ENCODE measurements around the gene DDRGK1. TPM values are rescaled to one million over a fixed set of nuclear protein-coding genes. Genes with fewer than 3 reads are reported as not detected.
A peak's percentile ranks its signal among the peaks of the same experiment; 100 is the strongest.
"Not testable (repeated sequence)": the region's sequence is repeated elsewhere in the genome, so short reads cannot be mapped to it uniquely, and the experiment has no call there.

The DDRGK1 gene
- total RNA-seq, 2 donors from 2014 or later, result 67.7 to 71.2 TPM

- H3K4me1 Mint-ChIP-seq, result peaks cover 4% of the 10 kb centered on the region
- H3K9me3 Mint-ChIP-seq, result no peaks in the 10 kb centered on the region
- ATAC-seq (replicated peaks), result no peak
- H3K27ac Mint-ChIP-seq, result peak overlapping the region; percentile 8
- H3K27me3 Mint-ChIP-seq, result no peaks in the 10 kb centered on the region
- H3K36me3 Mint-ChIP-seq (ENCODE audit: low read depth), result peaks cover 70% of the 10 kb centered on the region
- no peak overlapping the region for H3K4me3 Mint-ChIP-seq
Measured at GRCh38 chr20:3190681-3191111, 13.8 kb downstream of the DDRGK1 start.

GRCh38 chr20:3189561-3190131, 14.8 kb downstream of the DDRGK1 start:
- Mint-ChIP-seq H3K4me1 (no peaks in the 10 kb centered on the region), H3K27me3 (no peaks in the 10 kb centered on the region), H3K9me3 (no peaks in the 10 kb centered on the region), H3K27ac (peak overlapping the region; percentile 14), H3K36me3 (ENCODE audit: low read depth) (peaks cover 59% of the 10 kb centered on the region), H3K4me3 (no peak overlapping the region)
- no peak for ATAC-seq (replicated peaks)

- ATAC-seq (replicated peaks), result peak; percentile 44
- Mint-ChIP-seq H3K4me3 (no peak overlapping the region), H3K27me3 (no peaks in the 10 kb centered on the region), H3K4me1 (no peaks in the 10 kb centered on the region), H3K9me3 (no peaks in the 10 kb centered on the region), H3K36me3 (ENCODE audit: low read depth) (peaks cover 52% of the 10 kb centered on the region), H3K27ac (peak overlapping the region; percentile 14)
Measured at GRCh38 chr20:3188823-3189413, 15.6 kb downstream of the DDRGK1 start.

GRCh38 chr20:3187861-3188260, 16.6 kb downstream of the DDRGK1 start:
- ATAC-seq (replicated peaks), result not testable (repeated sequence)

GRCh38 chr20:3183896-3184612, 20.4 kb downstream of the DDRGK1 start:
- H3K27me3 Mint-ChIP-seq, result no peaks in the 10 kb centered on the region
- ATAC-seq (replicated peaks), result no peak
- no peak overlapping the region for H3K4me3 Mint-ChIP-seq
- H3K9me3 Mint-ChIP-seq, result no peaks in the 10 kb centered on the region
- H3K4me1 Mint-ChIP-seq, result no peaks in the 10 kb centered on the region
- H3K36me3 Mint-ChIP-seq (ENCODE audit: low read depth), result peaks cover 3% of the 10 kb centered on the region
- no peak overlapping the region for H3K27ac Mint-ChIP-seq

More at GRCh38 chr20:3187861-3188260, 16.6 kb downstream of the DDRGK1 start:
- H3K27ac Mint-ChIP-seq, H3K4me3 Mint-ChIP-seq, H3K9me3 Mint-ChIP-seq, H3K27me3 Mint-ChIP-seq, H3K4me1 Mint-ChIP-seq: not testable (repeated sequence)
- peaks cover 41% of the 10 kb centered on the region for H3K36me3 Mint-ChIP-seq (ENCODE audit: low read depth)

GRCh38 chr20:3182429-3182828, 22.1 kb downstream of the DDRGK1 start:
- not testable (repeated sequence) for H3K27me3 Mint-ChIP-seq; H3K36me3 Mint-ChIP-seq (ENCODE audit: low read depth); ATAC-seq (replicated peaks); H3K4me1 Mint-ChIP-seq; H3K9me3 Mint-ChIP-seq; H3K27ac Mint-ChIP-seq; H3K4me3 Mint-ChIP-seq

- no peaks in the 10 kb centered on the region for H3K9me3 Mint-ChIP-seq
- H3K4me3 Mint-ChIP-seq, result no peak overlapping the region
- no peak overlapping the region for H3K27ac Mint-ChIP-seq
- H3K36me3 Mint-ChIP-seq (ENCODE audit: low read depth), result no peaks in the 10 kb centered on the region
- no peaks in the 10 kb centered on the region for H3K27me3 Mint-ChIP-seq
- no peak for ATAC-seq (replicated peaks)
- no peaks in the 10 kb centered on the region for H3K4me1 Mint-ChIP-seq
Measured at GRCh38 chr20:3181270-3181669, 23.2 kb downstream of the DDRGK1 start.

GRCh38 chr20:3180319-3180718, 24.2 kb downstream of the DDRGK1 start:
- ATAC-seq (replicated peaks), result no peak
- H3K4me1 Mint-ChIP-seq, result no peaks in the 10 kb centered on the region
- no peak overlapping the region for H3K27ac Mint-ChIP-seq
- H3K27me3 Mint-ChIP-seq, result peaks cover 3% of the 10 kb centered on the region
- H3K36me3 Mint-ChIP-seq (ENCODE audit: low read depth), result no peaks in the 10 kb centered on the region
- no peaks in the 10 kb centered on the region for H3K9me3 Mint-ChIP-seq
- H3K4me3 Mint-ChIP-seq, result no peak overlapping the region

- H3K9me3 Mint-ChIP-seq, result no peaks in the 10 kb centered on the region
- ATAC-seq (replicated peaks), result no peak
- no peak overlapping the region for H3K27ac Mint-ChIP-seq
Measured at GRCh38 chr20:3177746-3178485, 26.6 kb downstream of the DDRGK1 start.

GRCh38 chr20:3175270-3175669, 29.2 kb downstream of the DDRGK1 start:
- Mint-ChIP-seq H3K27ac (no peak overlapping the region), H3K4me3 (peak overlapping the region; percentile 78)
- ATAC-seq (replicated peaks), result no peak

More at GRCh38 chr20:3177746-3178485, 26.6 kb downstream of the DDRGK1 start:
- H3K4me3 Mint-ChIP-seq, result no peak overlapping the region
- no peaks in the 10 kb centered on the region for H3K36me3 Mint-ChIP-seq (ENCODE audit: low read depth)
- peaks cover 10% of the 10 kb centered on the region for H3K27me3 Mint-ChIP-seq
- no peaks in the 10 kb centered on the region for H3K4me1 Mint-ChIP-seq

GRCh38 chr20:3174442-3175261, 29.8 kb downstream of the DDRGK1 start:
- no peaks in the 10 kb centered on the region for H3K9me3 Mint-ChIP-seq
- peaks cover 10% of the 10 kb centered on the region for H3K27me3 Mint-ChIP-seq
- peak overlapping the region; percentile 78 for H3K4me3 Mint-ChIP-seq
- H3K36me3 Mint-ChIP-seq (ENCODE audit: low read depth), result no peaks in the 10 kb centered on the region
- ATAC-seq (replicated peaks), result no peak
- peak overlapping the region; percentile 25 for H3K27ac Mint-ChIP-seq
- no peaks in the 10 kb centered on the region for H3K4me1 Mint-ChIP-seq

More at GRCh38 chr20:3175270-3175669, 29.2 kb downstream of the DDRGK1 start:
- H3K27me3 Mint-ChIP-seq, result peaks cover 10% of the 10 kb centered on the region
- H3K4me1 Mint-ChIP-seq, result no peaks in the 10 kb centered on the region
- H3K9me3 Mint-ChIP-seq, result no peaks in the 10 kb centered on the region
- no peaks in the 10 kb centered on the region for H3K36me3 Mint-ChIP-seq (ENCODE audit: low read depth)

- Mint-ChIP-seq H3K27ac (peak overlapping the region; percentile 25), H3K27me3 (peaks cover 16% of the 10 kb centered on the region), H3K4me3 (peak overlapping the region; percentile 78), H3K36me3 (ENCODE audit: low read depth) (no peaks in the 10 kb centered on the region), H3K9me3 (no peaks in the 10 kb centered on the region), H3K4me1 (no peaks in the 10 kb centered on the region)
- peak; percentile 95 for ATAC-seq (replicated peaks)
Measured at GRCh38 chr20:3173610-3174441, 30.7 kb downstream of the DDRGK1 start.

GRCh38 chr20:3172933-3173609, 31.4 kb downstream of the DDRGK1 start, which contains the start of gene LZTS3:
LZTS3 (minus strand) TSS chr20:3173549; CDS start chr20:3167163, 6,386 bp downstream.
- Mint-ChIP-seq H3K4me3 (peak within 1 kb of the TSS; percentile 78), H3K4me1 (no peaks in the 10 kb centered on the region), H3K27me3 (peaks cover 22% of the 10 kb centered on the region), H3K36me3 (ENCODE audit: low read depth) (no peaks in the 10 kb centered on the region), H3K9me3 (no peaks in the 10 kb centered on the region), H3K27ac (peak within 1 kb of the TSS; percentile 33)
- peak; percentile 76 for ATAC-seq (replicated peaks)

Data from activated T-helper 17 cell treated with anti-CD3 and anti-CD28 coated beads, Interleukin-2, amount 50 U/mL, for 72 hours (primary cell).